Spleen (tissue), 11 donors: ENCODE data around the gene IGF2R. TPM values are rescaled to one million over a fixed set of nuclear protein-coding genes. Genes with fewer than 3 reads are reported as not detected.
A peak's percentile ranks its signal among the peaks of the same experiment; 100 is the strongest.

Source experiments
- DNase-seq: peaks from one replicate; pipeline ENCODE4 v3.0.0-alpha.2; 2020
- H3K27ac ChIP-seq, 8 donors: fragments of 200-600 bp; sonication (generic) in 7 of 8; 1 replicate in 4 of 8; 2 replicates in 4 of 8; pipeline versions ENCODE4 v1.5.0 to v1.8.0; 2016 to 2021; ENCODE audit warnings: inconsistent platforms in 4 of 8, mild to moderate bottlenecking in 4 of 8, moderate library complexity in 1 of 8
- H3K27me3 ChIP-seq, 7 donors: fragments of 200-600 bp; sonication (generic) in 6 of 7; replicated peaks in 1 of 7; 1 replicate in 4 of 7; 2 replicates in 3 of 7; pipeline versions ENCODE4 v1.5.0 to v1.8.0; 2016 to 2021; ENCODE audit warnings: inconsistent platforms in 3 of 7, mild to moderate bottlenecking in 1 of 7
- H3K36me3 ChIP-seq, 6 donors: fragments of 200-600 bp; sonication (generic) in 5 of 6; 1 replicate in 4 of 6; 2 replicates in 2 of 6; pipeline versions ENCODE4 v1.5.0 to v1.8.0; 2016 to 2021; ENCODE audit warnings: inconsistent platforms in 2 of 6
- H3K4me1 ChIP-seq, 6 donors: fragments of 200-600 bp; sonication (generic) in 5 of 6; 1 replicate in 3 of 6; 2 replicates in 3 of 6; pipeline versions ENCODE4 v1.5.0 to v1.8.0; 2016 to 2021; ENCODE audit warnings: inconsistent platforms in 3 of 6
- H3K4me3 ChIP-seq, 8 donors: fragments of 200-600 bp; sonication (generic) in 7 of 8; 1 replicate in 4 of 8; 2 replicates in 4 of 8; pipeline versions ENCODE4 v1.5.0 to v1.8.0; 2016 to 2021; ENCODE audit warnings: inconsistent platforms in 4 of 8, mild to moderate bottlenecking in 4 of 8, moderate library complexity in 2 of 8
- H3K9me3 ChIP-seq, 8 donors: fragments of 200-600 bp; sonication (generic) in 7 of 8; 1 replicate in 4 of 8; 2 replicates in 4 of 8; pipeline versions ENCODE4 v1.5.0 to v1.8.0; 2016 to 2021; ENCODE audit warnings: inconsistent platforms in 4 of 8
- CTCF ChIP-seq, 11 experiments: fragments of 200-600 bp in 7 of 11; fragments of 450-650 bp in 4 of 11; sonication (generic) in 4 of 11; IDR thresholded peaks in 8 of 11; conservative IDR thresholded peaks in 3 of 11; 1 replicate in 7 of 11; 2 replicates in 4 of 11; pipeline versions ENCODE4 v1.4.0 to v1.8.0; 2016 to 2021; ENCODE audit warnings: antibody characterized with exemption in 11 of 11, inconsistent platforms in 4 of 11, mild to moderate bottlenecking in 1 of 11
- POLR2A ChIP-seq, 3 donors: fragments of 450-650 bp; IDR thresholded peaks; one replicate each; pipeline ENCODE4 v1.5.1; 2017; ENCODE audit warnings: antibody characterized with exemption in 3 of 3, mild to moderate bottlenecking in 1 of 3
- POLR2AphosphoS5 ChIP-seq, 3 donors: sonication (generic); formaldehyde crosslinking; IDR thresholded peaks; one replicate each; pipeline ENCODE4 v1.5.1; 2017; ENCODE audit warnings: antibody characterized with exemption in 3 of 3
- WGBS, 5 donors: extraction: QIAGEN DNeasy Blood & Tissue Kit in 3 of 5; methylation state at CpG; one replicate each; pipeline versions ENCODE4 v1.1.5 to v1.1.7; 2013 to 2018; 5-methylcytosine and 5-hydroxymethylcytosine counted together
- intact Hi-C: fragments of 100-400 bp; cut with DNase I; formaldehyde crosslinking; loops from one replicate; pipeline ENCODE4 v1.15.0; 2023; ENCODE audit warnings: low total_unique reads
- polyA plus RNA-seq, 3 donors: library from polyadenylated mRNA; stranded (reverse); fragments of 200-250 nt; gene quantifications; one replicate each; pipeline ENCODE4 v1.2.1, GENCODE V29; 2013
- total RNA-seq, 7 donors: library from RNA; depleted of rRNA in 3 of 7; stranded (reverse); fragments of >200 nt in 3 of 7; fragmentation: NEBNext Ultra II Directional in 4 of 7; extraction: Animal tissue kit (Norgen Biotek cat#: 25700) in 4 of 7; gene quantifications; one replicate each; pipeline versions ENCODE4 v1.1.0 to v1.2.1, GENCODE V29; 2016 to 2021
- donor health status: healthy with polysubstance abuse.
- donor health status: DM: no; HTN: no; CAD: no; lungs with moderate emphysema.
- donor health status: DM: no; HTN: no; CAD: no.
- donor health status: Bipolar disorder and iron deficiency.
- donor health status: healthy.
- donor health status: DM: no; HTN: no; CAD: no.
- donor health status: DM: yes; HTN: yes; CAD: no.

The IGF2R gene
- total and polyA plus RNA-seq, 10 donors, result 6.9 to 193 (median 159) TPM

GRCh38 chr6:160013987-160014868 lies 45.3 kb downstream of the IGF2R start:
- no peaks in the 10 kb centered on the region for H3K9me3 ChIP-seq
- H3K27me3 ChIP-seq, result no peaks in the 10 kb centered on the region
- peak in 1 of 3 donors; percentile 50 for TF ChIP-seq POLR2AphosphoS5 (IDR thresholded peaks at IDR 0.05)
- TF ChIP-seq CTCF (IDR thresholded peaks at IDR 0.05 in 8 of 11, conservative IDR thresholded peaks at IDR 0.05 in 3 of 11), result no peak
- intact Hi-C loops, result no loop called here
- H3K27ac ChIP-seq, result peak overlapping the region in 6 of 8 donors; percentile 17 to 75 (median 40)
- H3K36me3 ChIP-seq, result peaks cover 0 to 76% (median 21%) of the 10 kb centered on the region in 6 donors
- peak overlapping the region in 1 of 8 donors; percentile 16 for H3K4me3 ChIP-seq
- WGBS, 5 donors, result 33 to 53% (median 44%) methylated on average over 4 of the region's 4 CpGs
- H3K4me1 ChIP-seq, result peaks cover 10 to 71% (median 39%) of the 10 kb centered on the region in 6 donors
- DNase-seq, result no peak

GRCh38 chr6:160014869-160015182 lies 45.9 kb downstream of the IGF2R start:
- peaks cover 0 to 70% (median 18%) of the 10 kb centered on the region in 6 donors for H3K36me3 ChIP-seq
- WGBS, 5 donors, result 64 to 73% (median 71%) methylated on average over 2 of the region's 2 CpGs
- no peak for DNase-seq
- H3K9me3 ChIP-seq, result no peaks in the 10 kb centered on the region
- H3K27me3 ChIP-seq, result no peaks in the 10 kb centered on the region
- H3K4me3 ChIP-seq, result no peak overlapping the region
- H3K4me1 ChIP-seq, result peaks cover 10 to 65% (median 38%) of the 10 kb centered on the region in 6 donors
- intact Hi-C loops, result no loop called here
- TF ChIP-seq POLR2AphosphoS5 (IDR thresholded peaks at IDR 0.05) (no peak), CTCF (IDR thresholded peaks at IDR 0.05 in 8 of 11, conservative IDR thresholded peaks at IDR 0.05 in 3 of 11) (no peak), POLR2A (IDR thresholded peaks at IDR 0.05) (no peak)
- peak overlapping the region in 4 of 8 donors; percentile 39 to 75 (median 45) for H3K27ac ChIP-seq

DNA sequence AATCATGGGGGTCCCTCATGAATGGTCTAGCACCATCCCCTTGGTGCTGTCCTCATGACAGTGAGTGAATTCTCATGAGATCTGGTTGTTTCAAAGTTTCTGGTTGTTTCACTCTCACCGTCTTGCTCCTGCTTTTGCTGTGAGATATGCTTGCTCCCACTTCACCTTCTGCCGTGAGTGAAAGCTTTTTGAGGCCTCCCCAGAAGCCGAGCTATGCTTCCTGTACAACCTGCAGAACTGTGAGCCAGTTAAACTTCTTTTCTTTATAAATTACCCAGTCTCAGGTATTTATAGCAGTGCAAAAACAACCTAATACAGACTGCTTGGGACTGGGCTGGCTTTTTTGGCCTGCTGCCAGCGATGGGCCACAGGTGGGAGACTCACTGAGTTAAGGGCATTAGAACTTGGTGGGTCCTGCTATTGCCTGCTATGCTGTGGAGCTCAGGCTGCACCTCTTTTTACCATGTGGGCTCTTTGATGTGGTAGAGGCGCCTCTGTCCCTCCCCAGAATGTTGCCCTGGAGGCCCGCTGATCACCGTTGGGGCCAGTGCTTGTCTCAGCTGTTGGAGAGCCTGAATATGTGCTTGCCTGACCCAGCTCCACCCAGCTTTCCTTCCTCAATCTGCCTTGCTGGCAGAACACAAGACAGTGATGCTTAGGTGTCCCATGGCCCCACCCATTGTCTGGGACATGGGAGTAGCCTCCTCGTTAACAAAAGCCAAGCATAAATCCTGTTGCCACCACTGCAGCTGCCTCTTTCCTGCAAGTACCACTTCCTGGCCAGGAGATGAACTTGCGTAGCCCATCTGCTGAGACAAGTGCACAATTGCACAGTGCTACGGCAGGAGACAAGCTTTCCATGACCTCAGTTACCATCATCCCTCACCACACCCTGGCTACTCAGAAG lies 47.1 kb downstream of the IGF2R start:
- no peaks in the 10 kb centered on the region for H3K27me3 ChIP-seq
- no peak for DNase-seq
- peaks cover 0 to 58% (median 12%) of the 10 kb centered on the region in 6 donors for H3K36me3 ChIP-seq
- TF ChIP-seq CTCF (IDR thresholded peaks at IDR 0.05 in 8 of 11, conservative IDR thresholded peaks at IDR 0.05 in 3 of 11) (no peak), POLR2AphosphoS5 (IDR thresholded peaks at IDR 0.05) (peak in 2 of 3 donors; percentile 26 to 55)
- H3K9me3 ChIP-seq, result no peaks in the 10 kb centered on the region
- intact Hi-C loops, result no loop called here
- peak overlapping the region in 5 of 8 donors; percentile 6 to 75 (median 39) for H3K27ac ChIP-seq
- H3K4me3 ChIP-seq, result peak overlapping the region in 1 of 8 donors; percentile 14
- WGBS, 5 donors, result 54 to 78% (median 65%) methylated on average over 9 to 10 of the region's 10 CpGs
- peaks cover 10 to 55% (median 32%) of the 10 kb centered on the region in 6 donors for H3K4me1 ChIP-seq
